HG02973 (cell line): ENCODE measurements around the gene GNG7.
"Not testable (repeated sequence)": the region's sequence is repeated elsewhere in the genome, so short reads cannot be mapped to it uniquely, and the experiment has no call there.

Experiments used
- ATAC-seq: cut with Tn5 transposase; IDR thresholded peaks from one replicate; pipeline ENCODE4 v1.9.1; 2021; ENCODE audit warnings: moderate library complexity; ENCODE audit not compliant: unreplicated experiment

GNG7 gene

GRCh38 chr19:2556221-2557092 is 146.0 kb downstream of the GNG7 start:
- ATAC-seq = no peak

DNA sequence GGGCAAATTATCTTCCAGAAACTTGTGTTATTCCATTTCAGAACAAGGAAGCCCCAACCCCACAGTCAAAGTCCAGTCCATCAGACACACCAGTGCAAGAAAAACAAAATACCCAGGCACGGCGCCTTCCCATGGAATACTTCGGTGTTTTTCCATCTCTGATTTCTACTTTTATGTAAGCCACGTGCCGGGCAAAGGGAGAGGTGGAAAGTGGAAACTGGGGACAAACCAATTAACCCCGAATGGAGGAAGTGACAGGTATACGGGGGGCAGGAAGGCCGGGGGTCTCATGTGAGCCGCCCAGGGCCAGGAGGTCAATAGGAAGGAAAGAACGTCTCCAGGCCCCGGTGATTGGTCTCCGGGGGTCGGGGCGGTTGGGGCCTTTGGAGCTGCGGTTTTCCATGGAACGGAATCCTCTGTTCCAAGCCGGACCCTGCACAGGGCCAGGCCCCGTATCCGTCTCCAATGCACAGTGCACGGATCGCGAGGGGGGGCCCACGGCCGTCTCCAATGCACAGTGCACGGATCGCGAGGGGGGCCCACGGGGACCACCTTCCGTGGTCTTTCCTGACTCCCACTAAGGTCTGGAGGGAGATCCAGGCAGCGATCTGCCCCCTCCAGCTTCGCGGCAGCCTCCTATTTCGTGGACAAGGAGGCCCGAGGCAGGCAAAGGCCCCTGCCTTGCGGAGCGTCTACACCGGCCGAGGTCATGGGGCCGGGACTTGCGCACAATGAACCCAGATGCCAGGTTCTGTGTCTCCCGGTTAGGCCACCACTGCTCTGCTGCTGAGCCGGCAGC is 146.9 kb downstream of the GNG7 start:
- ATAC-seq = no peak

DNA sequence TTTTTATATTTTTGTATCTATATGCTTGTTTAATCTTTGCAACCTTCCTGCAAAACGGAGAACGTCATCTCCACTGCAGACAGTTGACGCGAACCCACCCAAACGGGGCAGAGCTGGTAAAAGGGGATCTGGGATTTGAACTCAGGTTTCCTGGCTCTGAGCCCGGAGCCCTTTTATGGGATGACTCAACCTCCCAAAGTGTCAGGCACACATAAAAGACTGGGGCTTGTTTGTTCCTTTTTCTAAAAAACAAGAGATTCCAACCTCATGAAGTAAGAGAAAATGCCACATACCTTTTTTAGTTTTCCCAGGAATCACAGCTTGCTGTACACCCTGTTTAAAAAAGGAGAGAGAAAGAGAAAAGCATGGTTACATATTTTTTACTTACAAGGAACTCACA is 147.6 kb downstream of the GNG7 start:
- no peak for ATAC-seq

DNA sequence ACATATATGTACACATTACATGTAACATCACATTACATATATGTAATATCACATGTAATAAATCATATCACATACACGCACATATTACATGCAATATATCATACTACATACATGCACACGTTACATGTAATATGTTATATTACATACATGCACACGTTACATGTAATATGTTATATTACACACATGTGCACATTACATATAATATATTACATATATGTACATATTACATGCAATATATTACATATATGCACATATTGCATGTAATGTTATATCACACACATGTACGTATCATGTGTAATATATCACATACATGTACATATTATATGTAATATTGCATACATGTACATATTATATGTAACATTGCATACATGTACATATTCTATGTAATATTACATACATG is 149.0 kb downstream of the GNG7 start:
- ATAC-seq = no peak

- no peak for ATAC-seq
These were observed 149.6 kb downstream of the GNG7 start for GRCh38 chr19:2552859-2553258.

DNA sequence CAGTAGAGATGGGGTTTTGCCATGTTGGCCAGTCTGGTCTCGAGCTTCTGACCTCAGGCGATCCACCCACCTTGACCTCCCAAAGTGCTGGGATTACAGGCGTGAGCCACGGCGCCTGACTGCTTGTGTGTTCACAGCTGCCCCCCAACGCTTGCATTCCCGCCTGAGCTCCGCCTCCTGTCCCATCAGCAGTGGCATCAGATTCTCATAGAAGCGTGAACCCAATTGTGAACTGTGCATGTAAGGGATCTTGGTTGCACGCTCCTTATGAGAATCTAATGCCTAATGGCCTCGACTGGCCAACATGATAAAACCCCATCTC is 150.7 kb downstream of the GNG7 start:
- no peak for ATAC-seq

DNA sequence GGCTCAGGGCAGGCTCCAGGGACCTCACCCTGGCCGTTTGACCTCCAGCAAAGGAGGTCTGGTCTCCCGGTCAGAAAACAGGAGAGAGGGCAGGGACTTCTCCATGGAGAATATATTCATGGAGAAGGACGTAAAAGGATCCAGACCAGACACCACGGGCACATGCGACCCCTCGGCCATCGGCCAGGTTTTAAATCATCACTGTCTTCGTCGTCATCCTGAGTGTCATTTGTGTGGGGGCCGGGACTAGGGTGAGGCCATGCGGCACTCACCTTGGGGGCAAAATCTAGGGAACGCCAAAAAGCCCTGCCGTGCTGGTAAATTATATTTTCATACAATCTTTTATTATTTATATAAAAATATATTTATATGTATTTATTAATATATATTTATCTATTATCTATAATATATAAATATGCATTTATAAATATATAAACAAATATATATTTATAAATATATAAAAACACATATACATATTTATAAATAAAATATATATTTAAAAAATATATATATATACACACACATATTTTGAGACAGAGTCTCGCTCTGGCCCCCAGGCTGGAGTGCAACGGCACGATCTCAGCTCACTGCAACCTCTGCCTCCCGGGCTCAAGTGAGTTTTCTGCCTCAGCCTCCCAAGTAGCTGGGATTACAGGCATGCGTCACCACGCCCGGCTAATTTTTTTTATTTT is 151.2 kb downstream of the GNG7 start:
- no peak for ATAC-seq

DNA sequence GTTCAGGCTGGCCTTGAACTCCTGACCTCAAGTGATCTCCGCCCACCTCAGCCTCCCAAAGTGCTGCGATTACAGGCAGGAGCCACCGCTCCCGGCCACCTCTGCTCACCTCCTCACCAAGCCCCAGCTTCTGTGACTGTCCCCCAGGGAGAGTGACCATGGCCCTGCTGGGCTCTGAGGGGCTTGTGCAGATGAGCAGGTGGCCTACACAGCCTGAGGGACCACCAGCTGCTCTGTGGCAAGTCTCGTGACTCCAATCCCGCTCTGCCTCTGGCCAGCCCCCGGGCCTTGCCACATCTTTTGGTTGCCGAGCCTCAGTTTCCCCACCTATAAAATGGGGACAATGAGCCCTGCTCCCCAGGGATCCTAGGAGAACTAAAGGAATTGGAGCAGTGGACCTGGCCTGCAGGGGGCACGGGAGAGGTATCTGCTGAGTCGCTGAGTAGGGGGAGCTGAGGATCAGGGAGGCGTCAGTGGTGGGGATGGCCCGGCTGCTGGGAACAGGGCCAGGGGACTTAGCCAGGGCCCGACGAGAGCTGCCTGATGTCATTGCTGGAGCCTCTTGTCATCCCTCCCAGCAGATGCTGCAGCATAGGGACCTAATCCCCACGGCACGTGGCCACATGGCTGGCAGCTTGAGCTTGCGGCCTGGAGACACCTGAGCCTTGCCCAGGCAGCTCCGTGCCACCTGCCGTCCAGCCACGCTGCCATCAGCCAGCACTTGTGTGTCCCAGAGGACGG is 151.9 kb downstream of the GNG7 start:
- ATAC-seq = no peak

DNA sequence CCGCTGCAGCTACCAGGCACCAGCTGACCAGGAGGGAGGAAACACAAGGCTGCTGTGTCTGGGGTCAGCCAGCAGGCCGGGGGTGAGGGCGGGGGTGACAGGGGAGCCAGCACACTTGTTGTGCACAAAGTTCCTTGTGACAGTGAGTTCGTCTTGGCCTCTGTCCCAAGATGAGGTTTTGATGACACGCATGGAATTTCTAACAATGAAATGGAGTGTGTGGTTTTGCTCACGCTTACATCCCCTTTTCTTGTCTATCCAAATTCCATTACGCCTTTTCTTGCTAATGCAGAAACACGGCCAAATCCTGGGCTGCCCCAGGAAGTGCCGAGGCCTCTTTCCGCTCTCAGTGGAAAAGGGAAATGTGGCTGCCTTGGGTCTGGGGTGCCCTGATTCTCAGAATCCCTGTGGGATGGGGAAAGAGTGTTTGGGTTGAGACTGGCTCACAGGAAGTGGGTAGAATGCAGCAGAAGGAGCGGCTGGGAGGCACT is 152.7 kb downstream of the GNG7 start:
- ATAC-seq = no peak

DNA sequence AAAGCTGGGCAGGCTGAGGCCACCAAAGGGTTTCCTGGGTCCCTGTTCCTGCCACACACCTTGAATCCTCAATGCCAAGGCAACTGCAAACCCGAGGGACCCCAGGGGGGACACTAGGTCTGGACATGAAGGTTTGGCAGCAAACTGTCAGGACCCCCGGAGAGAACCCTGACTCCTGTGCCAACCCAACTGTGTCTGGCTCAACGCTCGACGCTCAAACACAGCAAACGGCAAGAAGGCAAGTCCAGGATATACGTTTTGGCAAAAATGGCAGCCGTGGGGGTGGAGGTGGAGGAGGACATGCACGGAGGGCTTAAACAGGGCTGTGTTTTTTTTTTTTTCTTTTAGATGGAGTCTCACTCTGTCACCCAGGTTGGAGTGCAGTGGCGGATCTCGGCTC is 153.5 kb downstream of the GNG7 start:
- no peak for ATAC-seq

- ATAC-seq = no peak
These were observed 154.8 kb downstream of the GNG7 start for GRCh38 chr19:2547721-2548120.

- ATAC-seq = no peak
These were observed 155.3 kb downstream of the GNG7 start for GRCh38 chr19:2547033-2547680.

- ATAC-seq = no peak
These were observed 156.1 kb downstream of the GNG7 start for GRCh38 chr19:2546128-2547032.

DNA sequence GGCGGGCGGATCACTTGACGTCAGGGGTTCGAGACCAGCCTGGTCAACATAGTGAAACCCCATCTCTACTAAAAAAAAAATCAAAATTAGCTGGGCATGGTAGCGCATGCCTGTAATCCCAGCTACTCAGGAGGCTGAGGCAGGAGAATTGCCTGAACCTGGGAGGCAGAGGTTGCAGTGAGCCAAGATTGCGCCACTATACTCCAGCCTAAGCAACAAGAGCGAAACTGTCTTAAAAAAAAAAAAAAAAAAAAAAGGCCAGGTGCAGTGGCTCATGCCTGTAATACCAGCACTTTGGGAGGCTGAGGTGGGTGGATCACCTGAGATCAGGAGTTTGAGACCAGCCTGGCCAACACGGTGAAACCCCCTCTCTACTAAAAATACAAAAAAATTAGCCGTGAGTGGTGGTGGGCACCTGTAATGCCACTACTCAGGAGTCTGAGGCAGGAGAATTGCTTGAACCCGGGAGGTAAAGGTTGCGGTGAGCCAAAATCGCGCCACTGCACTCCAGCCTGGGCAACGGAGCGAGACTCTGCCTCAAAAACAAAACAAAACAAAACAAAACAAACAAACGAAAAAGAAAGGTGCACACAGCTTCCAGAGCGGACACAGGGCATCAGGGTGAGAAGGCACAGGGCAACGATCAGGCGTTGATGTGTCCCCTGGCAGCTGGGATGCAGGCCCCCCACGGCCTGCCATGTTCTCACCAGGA is 156.9 kb downstream of the GNG7 start:
- not testable (repeated sequence) for ATAC-seq

DNA sequence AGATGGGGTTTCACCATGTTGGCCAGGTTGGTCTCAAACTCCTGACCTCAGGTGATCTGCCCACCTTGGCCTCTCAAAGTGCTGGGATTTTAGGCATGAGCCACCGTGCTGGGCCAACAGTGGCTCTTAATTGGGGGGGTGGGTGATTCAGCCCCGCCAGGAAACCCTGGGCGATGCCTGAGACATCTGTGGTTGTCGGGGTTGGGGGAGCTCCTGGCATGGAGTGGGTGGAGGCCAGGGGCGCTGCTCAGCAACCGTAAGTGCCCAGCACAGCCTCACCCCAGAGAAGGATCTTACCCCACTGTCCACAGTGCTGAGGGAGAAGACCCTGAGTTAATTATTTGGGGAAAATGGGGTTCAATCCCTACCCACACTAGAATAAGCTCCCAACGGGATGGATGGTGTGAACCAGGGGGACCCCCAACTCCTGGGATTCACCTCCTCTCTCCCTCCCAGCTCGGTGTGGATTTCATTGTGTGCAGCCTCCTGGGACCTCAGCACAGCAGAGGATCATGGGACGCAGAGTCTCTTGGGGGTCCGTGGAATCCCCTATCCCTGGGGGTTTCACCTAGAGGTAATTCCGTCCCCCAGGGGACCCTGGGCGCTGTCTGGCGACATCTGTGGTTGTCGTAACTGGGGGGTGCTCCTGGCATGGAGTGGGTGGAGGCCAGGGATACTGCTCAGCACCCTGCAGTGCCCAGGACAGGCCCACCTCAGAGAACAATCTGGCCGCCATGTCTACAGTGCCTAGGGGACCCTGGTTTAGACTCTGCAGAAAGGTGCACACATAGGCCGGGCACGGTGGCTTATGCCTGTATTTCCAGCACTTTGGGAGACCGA is 157.7 kb downstream of the GNG7 start:
- ATAC-seq = no peak

- no peak for ATAC-seq
These were observed 158.7 kb downstream of the GNG7 start for GRCh38 chr19:2543463-2544442.

DNA sequence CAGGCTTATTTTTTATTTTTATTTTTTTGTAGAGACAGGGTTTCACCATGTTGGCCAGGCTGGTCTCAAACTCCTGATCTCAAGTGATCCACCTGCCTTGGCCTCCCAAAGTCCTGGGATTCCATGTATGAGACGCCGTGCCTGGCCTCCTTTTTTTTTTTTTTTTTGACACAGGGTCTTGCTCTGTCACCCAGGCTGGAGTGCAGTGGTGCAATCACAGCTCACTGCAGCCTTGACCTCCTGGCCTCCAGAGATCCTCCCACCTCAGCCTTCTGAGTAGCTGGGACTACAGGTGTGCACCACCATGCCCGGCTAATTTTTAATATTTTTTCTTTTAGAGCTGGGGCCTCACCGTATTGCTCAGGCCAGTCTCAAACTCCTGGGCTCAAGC is 159.4 kb downstream of the GNG7 start:
- ATAC-seq = not testable (repeated sequence)
